ENCODE measurements around the gene EXOC6B.
A peak's percentile ranks its signal among the peaks of the same experiment; 100 is the strongest.
"Not testable (repeated sequence)": the region's sequence is repeated elsewhere in the genome, so short reads cannot be mapped to it uniquely, and the experiment has no call there.

EXOC6B gene

DNA sequence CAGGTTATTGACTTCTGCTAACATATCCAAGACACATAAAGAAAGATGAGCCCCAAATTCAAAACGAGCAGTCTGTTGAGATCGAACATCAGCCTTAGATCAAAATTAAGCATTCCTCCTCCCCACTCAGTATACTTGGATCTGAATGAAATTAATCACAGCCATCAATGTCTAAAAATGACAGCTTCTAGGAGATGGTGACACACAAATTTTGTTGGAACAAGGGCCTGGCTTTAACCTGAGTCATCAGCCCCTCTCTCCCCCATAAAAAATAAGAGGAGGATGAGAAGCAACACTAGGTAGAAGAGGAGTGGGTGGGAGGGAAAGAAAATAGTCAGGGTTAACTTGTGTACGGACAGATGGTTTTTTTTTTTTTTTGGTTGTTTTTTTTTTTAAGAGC lies 223.1 kb downstream of the EXOC6B start:
- no peak for DNase-seq

GRCh38 chr2:72602095-72602494 lies 223.7 kb downstream of the EXOC6B start:
- DNase-seq, result no peak

- DNase-seq, result not testable (repeated sequence)
These were observed 242.0 kb downstream of the EXOC6B start for GRCh38 chr2:72583836-72584235.

- no peak for DNase-seq
These were observed 242.5 kb downstream of the EXOC6B start for GRCh38 chr2:72583376-72583775.

- DNase-seq, result no peak
These were observed 244.2 kb downstream of the EXOC6B start for GRCh38 chr2:72581560-72582181.

DNA sequence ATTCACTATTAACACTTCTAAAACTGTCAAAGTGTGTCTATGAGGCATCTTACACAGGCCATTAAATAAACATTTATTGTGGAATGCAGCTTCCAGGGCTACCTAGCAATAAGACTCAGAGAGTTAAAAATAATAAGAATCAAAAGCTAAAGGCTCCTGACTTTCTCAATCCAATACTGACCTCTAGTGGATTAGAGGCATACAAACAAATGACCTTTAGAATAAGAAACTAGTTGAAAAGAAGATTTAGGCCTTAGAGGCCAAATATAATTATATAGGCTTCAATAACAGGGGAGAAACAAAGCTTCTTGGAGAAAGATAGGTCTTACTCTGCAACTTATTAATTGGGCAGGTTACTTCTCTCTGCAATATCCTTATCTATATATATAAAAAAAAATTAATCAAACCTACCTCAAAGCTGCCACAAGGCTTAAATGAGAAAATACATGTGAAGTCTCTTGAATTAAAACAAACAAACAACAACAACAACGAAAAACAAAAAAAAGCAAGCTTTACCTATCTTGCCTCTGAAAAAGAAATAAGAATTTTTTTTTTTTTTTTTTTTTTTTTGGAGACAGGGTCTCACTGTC lies 246.1 kb downstream of the EXOC6B start:
- DNase-seq, result peak; percentile 61

- peak; percentile 53 for DNase-seq
These were observed 249.0 kb downstream of the EXOC6B start for GRCh38 chr2:72576861-72577260.

- DNase-seq, result peak; percentile 1
These were observed 249.4 kb downstream of the EXOC6B start for GRCh38 chr2:72576459-72576858.

- no peak for DNase-seq
These were observed 250.9 kb downstream of the EXOC6B start for GRCh38 chr2:72574886-72575285.

DNA sequence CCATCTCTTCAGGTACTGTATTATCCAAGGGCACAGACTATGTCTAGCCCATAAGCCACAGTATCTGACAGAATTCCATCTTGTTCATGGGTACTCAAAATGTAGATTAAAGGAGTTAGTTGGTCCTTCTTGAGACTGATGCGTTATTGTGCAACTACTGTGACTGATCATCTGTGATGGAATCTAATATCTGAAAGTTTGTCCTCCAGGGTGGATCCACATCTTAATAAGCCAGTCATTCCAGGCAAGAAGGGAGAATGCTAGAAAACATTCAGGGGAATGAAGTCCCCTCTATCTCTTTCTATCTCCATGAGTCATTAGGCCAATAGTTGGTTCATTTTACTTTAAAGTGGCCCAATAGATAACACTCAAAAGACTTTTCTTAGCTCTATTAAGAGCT lies 252.6 kb downstream of the EXOC6B start:
- no peak for DNase-seq

DNA sequence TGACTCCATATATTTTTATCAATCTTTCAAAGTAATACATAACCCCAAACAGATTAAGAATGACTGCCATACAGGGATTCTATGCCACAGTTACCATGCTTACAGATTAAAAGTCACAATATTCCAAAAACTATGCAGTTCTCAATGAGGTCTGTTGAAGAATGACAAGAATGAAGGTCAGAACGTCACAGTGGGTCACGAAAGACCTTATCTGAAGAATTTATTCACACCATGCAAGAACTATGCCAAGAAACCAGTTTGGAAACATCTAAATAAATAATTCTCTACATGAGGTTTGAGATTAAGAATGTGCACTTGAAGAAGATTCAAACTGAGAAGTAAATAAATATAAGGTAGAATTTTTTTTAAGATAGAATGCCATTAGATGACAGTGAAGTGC lies 253.3 kb downstream of the EXOC6B start:
- DNase-seq, result peak; percentile 31

GRCh38 chr2:72570413-72570812 lies 255.4 kb downstream of the EXOC6B start:
- DNase-seq, result peak; percentile 45

DNA sequence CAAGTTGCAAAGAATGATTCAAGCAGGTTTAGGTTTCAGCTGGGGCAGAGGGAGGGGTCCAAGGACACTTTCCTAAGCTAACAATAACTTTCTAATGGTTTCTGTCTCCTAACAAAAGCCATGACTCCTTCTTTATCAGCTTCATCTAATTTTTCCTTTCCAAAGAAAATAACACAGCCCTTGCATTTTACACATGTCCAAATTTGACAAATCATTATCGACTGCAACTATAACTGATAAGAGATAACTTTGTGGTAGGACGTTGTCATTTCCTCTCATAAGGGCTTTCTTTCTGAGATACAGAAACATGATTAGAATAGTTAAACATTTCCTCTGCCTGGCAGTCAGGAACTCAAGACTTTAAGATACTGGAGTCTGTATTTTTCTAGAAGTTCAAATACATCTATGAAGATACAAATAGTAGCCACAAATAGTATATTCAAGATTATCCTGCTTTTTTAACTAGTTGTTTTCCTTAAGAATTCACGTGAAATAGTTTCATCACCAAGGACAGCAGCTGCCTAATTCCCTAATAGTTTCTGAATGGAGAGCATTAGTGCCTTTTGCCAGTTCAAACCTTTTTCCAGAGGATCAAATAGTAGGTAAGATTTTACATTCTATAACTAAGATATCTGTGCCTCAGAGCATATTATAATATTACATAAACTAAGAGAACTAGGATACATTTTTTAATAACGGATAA lies 263.2 kb downstream of the EXOC6B start:
- DNase-seq, result peak; percentile 18

DNA sequence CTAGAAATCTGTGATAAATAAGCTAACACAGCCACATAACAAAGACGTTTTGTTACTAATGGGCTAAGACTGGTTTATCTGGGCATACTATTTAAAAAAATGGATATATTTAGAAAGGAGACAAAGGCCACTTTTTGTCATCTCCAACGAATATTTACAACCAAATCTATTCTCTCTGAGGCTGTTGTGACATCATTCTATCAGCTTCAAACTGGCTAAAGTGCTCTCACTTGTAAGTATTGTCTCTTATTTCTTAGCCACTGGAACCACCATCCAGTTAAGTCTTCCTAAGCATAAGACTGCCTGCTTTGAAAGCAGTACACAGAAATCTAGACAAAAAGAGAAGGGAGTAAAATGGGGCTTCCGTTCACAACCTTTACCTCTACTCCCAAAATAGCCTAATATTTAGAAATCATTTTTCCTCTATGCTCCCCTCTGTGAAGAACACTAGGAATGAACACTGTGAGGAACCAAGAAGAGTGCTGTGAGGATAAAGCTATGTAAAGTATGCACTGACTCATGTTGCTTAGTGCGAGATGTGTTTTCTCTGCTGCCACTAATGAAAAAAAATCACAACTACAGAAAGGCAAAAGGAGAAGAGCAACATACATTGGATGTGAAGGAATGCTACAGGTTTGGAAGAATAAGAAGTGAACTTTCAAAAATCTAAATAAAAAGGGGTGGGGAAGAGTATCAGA lies 264.1 kb downstream of the EXOC6B start:
- peak; percentile 79 for DNase-seq

- no peak for DNase-seq
These were observed 269.9 kb downstream of the EXOC6B start for GRCh38 chr2:72555943-72556342.

DNA sequence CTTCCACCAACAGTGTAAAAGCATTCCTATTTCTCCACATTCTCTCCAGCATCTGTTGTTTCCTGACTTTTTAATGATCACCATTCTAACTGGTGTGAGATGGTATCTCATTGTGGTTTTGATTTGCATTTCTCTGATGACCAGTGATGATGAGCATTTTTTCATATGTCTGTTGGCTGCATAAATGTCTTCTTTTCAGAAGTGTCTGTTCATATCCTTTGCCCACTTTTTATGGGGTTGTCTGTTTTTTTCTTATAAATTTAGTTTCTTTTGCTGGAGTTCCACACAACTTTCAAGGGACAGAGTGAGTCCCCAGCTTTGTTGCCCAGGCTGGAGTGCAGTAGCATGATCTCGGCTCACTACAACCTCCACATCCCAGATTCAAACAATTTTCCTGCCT lies 270.5 kb downstream of the EXOC6B start:
- not testable (repeated sequence) for DNase-seq

DNA sequence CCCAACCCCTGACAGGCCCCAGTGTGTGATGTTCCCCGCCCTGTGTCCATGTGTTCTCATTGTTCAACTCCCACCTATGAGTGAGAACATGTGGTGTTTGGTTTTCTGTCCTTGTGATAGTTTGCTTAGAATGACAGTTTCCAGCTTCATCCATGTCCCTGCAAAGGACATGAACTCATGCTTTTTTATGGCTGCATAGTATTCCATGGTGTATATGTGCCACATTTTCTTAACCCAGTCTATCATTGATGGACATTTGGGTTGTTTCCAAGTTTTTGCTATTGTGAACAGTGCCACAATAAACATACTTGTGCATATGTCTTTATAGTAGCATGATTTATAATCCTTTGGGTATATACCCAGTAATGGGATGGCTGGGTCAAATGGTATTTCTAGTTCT lies 270.9 kb downstream of the EXOC6B start:
- DNase-seq, result not testable (repeated sequence)

DNA sequence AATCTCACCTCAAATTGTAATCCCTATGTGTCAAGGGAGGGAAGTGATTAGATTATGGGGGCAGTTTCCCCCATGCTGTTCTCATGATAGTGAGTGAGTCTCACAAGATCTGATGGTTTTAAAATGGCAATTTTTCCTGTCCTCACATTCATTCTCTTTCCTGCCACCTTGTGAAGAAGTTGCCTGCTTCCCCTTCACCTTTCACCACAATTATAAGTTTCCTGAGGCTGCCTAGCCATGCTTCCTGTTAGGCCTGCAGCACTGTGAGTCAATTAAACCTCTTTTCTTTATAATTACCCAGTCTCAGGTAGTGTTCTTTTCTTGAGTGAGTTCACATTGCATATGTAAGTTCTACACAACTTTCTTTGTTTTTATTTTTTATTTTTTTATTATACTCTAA lies 271.5 kb downstream of the EXOC6B start:
- no peak for DNase-seq

GRCh38 chr2:72548081-72548764 lies 277.6 kb downstream of the EXOC6B start:
- DNase-seq, result no peak

DNA sequence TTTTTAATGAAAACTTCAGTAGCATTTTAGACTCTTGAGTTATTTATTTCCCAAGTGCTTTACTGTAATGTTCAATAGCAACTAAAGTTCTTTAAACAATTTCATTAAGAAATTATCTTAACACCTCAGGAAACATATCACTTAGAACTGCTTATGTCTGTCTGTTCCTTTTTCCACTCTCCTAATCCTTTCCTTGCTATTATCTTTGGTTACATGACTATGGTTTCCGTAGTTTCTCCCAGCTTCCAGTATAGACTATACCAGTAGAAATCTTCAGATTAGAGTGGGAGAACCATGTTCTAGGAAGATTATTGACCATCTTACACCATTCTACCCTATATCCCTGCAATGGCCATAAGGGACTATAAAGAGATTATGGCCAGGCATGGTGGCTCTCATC lies 280.0 kb downstream of the EXOC6B start:
- DNase-seq, result no peak

DNA sequence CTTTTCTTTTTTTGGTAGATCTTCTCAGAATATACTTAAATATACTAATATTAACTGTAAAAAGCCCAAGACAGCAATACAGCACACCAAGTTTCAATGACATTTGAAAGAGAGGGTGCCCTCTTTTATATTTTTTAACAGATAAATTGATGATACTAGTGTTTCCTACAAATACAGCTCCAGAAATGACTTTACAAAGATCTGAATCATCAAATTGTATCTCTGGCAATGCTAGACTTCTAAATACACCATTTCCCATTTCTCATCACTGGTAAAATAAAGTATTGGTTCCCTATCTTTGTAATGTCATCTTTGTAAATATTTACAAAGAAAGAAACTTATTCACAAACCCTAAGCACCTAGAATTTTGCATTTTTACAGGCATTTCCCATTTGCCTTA lies 281.3 kb downstream of the EXOC6B start:
- no peak for DNase-seq

DNA sequence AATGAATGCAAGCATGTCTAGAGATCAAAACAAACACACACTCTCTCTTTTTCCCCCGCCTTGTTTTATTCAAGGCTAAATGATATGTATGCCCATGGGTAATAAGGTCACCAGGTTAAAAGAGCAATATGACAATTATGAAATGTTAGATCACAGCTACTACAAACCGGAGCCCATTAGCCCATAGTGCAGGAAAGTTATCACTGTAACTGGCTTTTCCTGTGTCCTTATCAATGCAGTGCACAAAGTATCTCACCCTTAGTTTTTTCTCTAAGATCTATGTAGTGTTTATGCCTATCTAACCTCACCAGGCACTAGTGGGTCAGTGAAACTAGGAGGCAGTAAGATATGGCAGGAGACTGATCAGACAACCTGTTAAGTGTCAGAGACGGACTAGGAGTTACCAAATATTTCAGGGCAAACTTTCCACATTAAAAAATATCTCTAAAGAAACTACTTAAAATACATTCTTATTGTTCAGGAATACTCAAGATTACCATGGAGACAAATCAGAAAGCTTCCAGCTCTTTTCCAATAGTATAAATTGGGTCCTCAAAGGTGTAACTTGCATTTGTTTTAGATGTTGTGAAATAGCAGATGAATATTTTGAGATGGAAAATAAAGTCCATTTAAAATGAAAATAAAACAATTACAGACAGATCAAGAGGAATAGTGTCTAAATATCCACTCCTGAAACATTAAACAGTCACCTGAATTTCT lies 282.2 kb downstream of the EXOC6B start:
- no peak for DNase-seq

All from fibroblast of skin of right quadriceps (primary cell).